Osteoblast (primary cell): ENCODE results near the gene P3H3. TPM values are rescaled to one million over a fixed set of nuclear protein-coding genes. Genes with fewer than 3 reads are reported as not detected.

ENCODE experiments used
- DNase-seq: peaks from one replicate; pipeline ENCODE4 v3.0.0; 2011; ENCODE audit warnings: low spot score, mixed read lengths; ENCODE audit not compliant: insufficient read length; ENCODE audit errors: missing footprints
- H2AFZ ChIP-seq: 2 replicates; pipeline ENCODE4 v1.6.0; 2011; ENCODE audit warnings: mild to moderate bottlenecking, low read length
- H3K27ac ChIP-seq: 2 replicates; pipeline ENCODE4 v1.5.1; 2011; ENCODE audit warnings: mild to moderate bottlenecking, low read depth, low read length, moderate library complexity
- H3K27me3 ChIP-seq: 2 replicates; pipeline ENCODE4 v1.6.0; 2012; ENCODE audit warnings: mild to moderate bottlenecking, control low read depth, inconsistent platforms, low read length, moderate library complexity; ENCODE audit not compliant: insufficient read depth
- H3K36me3 ChIP-seq: 2 replicates; pipeline ENCODE4 v1.5.1; 2011; ENCODE audit warnings: mild to moderate bottlenecking, low read length, control low read depth, moderate library complexity; ENCODE audit not compliant: insufficient read depth
- H3K4me1 ChIP-seq: 2 replicates; pipeline ENCODE4 v1.5.1; 2011; ENCODE audit warnings: mild to moderate bottlenecking, low read length, control low read depth, moderate library complexity; ENCODE audit not compliant: insufficient read depth
- H3K4me2 ChIP-seq: 2 replicates; pipeline ENCODE4 v1.6.0; 2011; ENCODE audit warnings: mild to moderate bottlenecking, low read length; ENCODE audit not compliant: insufficient read depth
- H3K4me3 ChIP-seq: fragments of 200-600 bp; sonication (generic); 3 replicates; pipeline ENCODE4 v1.5.1; 2012; ENCODE audit warnings: mild to moderate bottlenecking, low read length, inconsistent platforms; ENCODE audit not compliant: insufficient read depth
- H3K79me2 ChIP-seq: 2 replicates; pipeline ENCODE4 v1.6.0; 2012; ENCODE audit warnings: mild to moderate bottlenecking, low read length, control low read depth, inconsistent platforms; ENCODE audit not compliant: insufficient read depth
- H3K9me3 ChIP-seq: 2 replicates; pipeline ENCODE4 v1.5.1; 2011; ENCODE audit warnings: low read depth, low read length, control low read depth
- H4K20me1 ChIP-seq: 2 replicates; pipeline ENCODE4 v1.6.0; 2012; ENCODE audit warnings: mild to moderate bottlenecking, low read length, control low read depth; ENCODE audit not compliant: insufficient read depth
- CTCF ChIP-seq: IDR thresholded peaks from 2 replicates; pipeline ENCODE4 v1.5.1; 2011; ENCODE audit warnings: mild to moderate bottlenecking, low read depth, low read length, moderate library complexity; ENCODE audit errors: extremely low read depth
- total RNA-seq: library from RNA; depleted of rRNA; stranded (reverse); fragments of >200 nt; gene quantifications from 2 replicates; pipeline ENCODE4 v1.2.3, GENCODE V29; 2012

The P3H3 gene
- total RNA-seq, 1 donor: 130 TPM

GRCh38 chr12:6855322-6855721, 27.1 kb downstream of the P3H3 start:
- Histone ChIP-seq H3K36me3 (peaks cover 53% of the 10 kb centered on the region), H3K4me2 (no peak overlapping the region), H3K27ac (no peak overlapping the region), H3K9me3 (no peaks in the 10 kb centered on the region), H3K4me1 (peaks cover 23% of the 10 kb centered on the region), H3K4me3 (no peak overlapping the region), H2AFZ (no peak overlapping the region), H4K20me1 (peaks cover 3% of the 10 kb centered on the region), H3K79me2 (peaks cover 42% of the 10 kb centered on the region), H3K27me3 (no peaks in the 10 kb centered on the region)
- peak; percentile 77 for DNase-seq
- no peak for TF ChIP-seq CTCF

DNA sequence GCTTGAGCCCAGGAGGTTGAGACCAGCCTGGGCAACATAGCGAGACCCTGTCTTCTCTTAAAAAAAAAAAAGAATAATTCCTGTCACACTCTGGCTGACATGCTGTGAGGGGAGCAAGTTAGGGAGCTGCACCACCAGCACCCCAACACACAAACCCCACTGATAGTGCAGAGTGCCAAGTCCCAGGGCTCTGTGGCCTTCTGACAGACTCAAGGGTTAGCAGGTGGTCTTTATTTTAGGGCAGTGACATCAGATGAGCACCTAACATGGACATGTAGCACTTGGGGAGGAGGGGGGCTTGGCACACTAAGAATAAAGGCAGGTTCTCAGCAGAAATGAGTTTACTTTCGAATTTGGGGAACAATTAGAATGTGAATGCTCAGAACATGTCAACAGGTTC, 30.6 kb downstream of the P3H3 start:
- peak; percentile 53 for DNase-seq
- H4K20me1 ChIP-seq: no peaks in the 10 kb centered on the region
- no peaks in the 10 kb centered on the region for H3K27me3 ChIP-seq
- no peaks in the 10 kb centered on the region for H3K9me3 ChIP-seq
- no peak for TF ChIP-seq CTCF
- no peak overlapping the region for H3K4me3 ChIP-seq
- H3K4me1 ChIP-seq: peaks cover 10% of the 10 kb centered on the region
- no peak overlapping the region for H3K27ac ChIP-seq
- H3K79me2 ChIP-seq: peaks cover 33% of the 10 kb centered on the region
- no peak overlapping the region for H3K4me2 ChIP-seq
- H3K36me3 ChIP-seq: peaks cover 83% of the 10 kb centered on the region
- no peak overlapping the region for H2AFZ ChIP-seq

- DNase-seq: no peak
- no peaks in the 10 kb centered on the region for H3K9me3 ChIP-seq
- H3K27me3 ChIP-seq: no peaks in the 10 kb centered on the region
- H3K4me2 ChIP-seq: no peak overlapping the region
- H4K20me1 ChIP-seq: no peaks in the 10 kb centered on the region
- H3K4me3 ChIP-seq: no peak overlapping the region
- H3K27ac ChIP-seq: no peak overlapping the region
- H2AFZ ChIP-seq: no peak overlapping the region
- peaks cover 5% of the 10 kb centered on the region for H3K4me1 ChIP-seq
- TF ChIP-seq CTCF: no peak
- peaks cover 83% of the 10 kb centered on the region for H3K36me3 ChIP-seq
- peaks cover 20% of the 10 kb centered on the region for H3K79me2 ChIP-seq
These were observed 31.9 kb downstream of the P3H3 start for GRCh38 chr12:6860116-6860515.

GRCh38 chr12:6860942-6861341, 32.7 kb downstream of the P3H3 start:
- no peak for TF ChIP-seq CTCF
- peaks cover 82% of the 10 kb centered on the region for H3K36me3 ChIP-seq
- peaks cover 12% of the 10 kb centered on the region for H3K79me2 ChIP-seq

More at GRCh38 chr12:6860942-6861341, 32.7 kb downstream of the P3H3 start:
- Histone ChIP-seq H3K9me3 (no peaks in the 10 kb centered on the region), H3K4me2 (no peak overlapping the region), H3K27ac (no peak overlapping the region), H2AFZ (no peak overlapping the region), H4K20me1 (no peaks in the 10 kb centered on the region), H3K27me3 (no peaks in the 10 kb centered on the region), H3K4me3 (no peak overlapping the region), H3K4me1 (peaks cover 5% of the 10 kb centered on the region)
- DNase-seq: no peak
